Loucy (cell line): ENCODE measurements around the gene SFMBT2.
"Not testable (repeated sequence)": the region's sequence is repeated elsewhere in the genome, so short reads cannot be mapped to it uniquely, and the experiment has no call there.

Experiments used
- H2AFZ ChIP-seq: fragments of 200-600 bp; sonication (generic); 2 replicates; pipeline ENCODE4 v1.6.0; 2016; ENCODE audit warnings: antibody characterized with exemption, mild to moderate bottlenecking, low read length, moderate library complexity
- H3F3A ChIP-seq: fragments of 200-600 bp; 2 replicates; pipeline ENCODE4 v1.6.0; 2016; ENCODE audit warnings: antibody characterized with exemption, low read depth, mild to moderate bottlenecking
- H3K27me3 ChIP-seq: fragments of 200-600 bp; sonication (generic); 2 replicates; pipeline ENCODE4 v1.6.1; 2014; ENCODE audit warnings: low read length, mild to moderate bottlenecking; ENCODE audit not compliant: insufficient read depth, poor library complexity, severe bottlenecking
- H3K36me3 ChIP-seq: fragments of 200-600 bp; sonication (generic); 2 replicates; pipeline ENCODE4 v1.6.1; 2016; ENCODE audit warnings: low read length; ENCODE audit not compliant: insufficient read depth
- H3K4me1 ChIP-seq: fragments of 200-600 bp; sonication (generic); 2 replicates; pipeline ENCODE4 v1.5.1; 2014; ENCODE audit warnings: low read length, mild to moderate bottlenecking; ENCODE audit not compliant: insufficient read depth, poor library complexity, severe bottlenecking
- H3K4me2 ChIP-seq: fragments of 200-600 bp; sonication (generic); 2 replicates; pipeline ENCODE4 v1.6.0; 2014; ENCODE audit warnings: antibody characterized with exemption, low read length, low read depth, mild to moderate bottlenecking; ENCODE audit not compliant: poor library complexity, severe bottlenecking
- H3K4me3 ChIP-seq: fragments of 200-600 bp; sonication (generic); 2 replicates; pipeline ENCODE4 v1.5.1; 2014; ENCODE audit warnings: low read length, mild to moderate bottlenecking, mixed read lengths; ENCODE audit not compliant: poor library complexity, severe bottlenecking
- H3K79me2 ChIP-seq: fragments of 200-600 bp; sonication (generic); 2 replicates; pipeline ENCODE4 v1.6.1; 2014; ENCODE audit warnings: low read length; ENCODE audit not compliant: insufficient read depth
- H3K9ac ChIP-seq: fragments of 200-600 bp; sonication (generic); 2 replicates; pipeline ENCODE4 v1.6.0; 2014; ENCODE audit warnings: mild to moderate bottlenecking, low read depth, low read length, moderate library complexity; ENCODE audit not compliant: poor library complexity, severe bottlenecking
- H3K9me2 ChIP-seq: fragments of 200-600 bp; sonication (generic); replicated peaks from 2 replicates; pipeline ENCODE4 v1.6.1; 2016; ENCODE audit warnings: low read depth, low read length, mixed read lengths
- H3K9me3 ChIP-seq: fragments of 200-600 bp; sonication (generic); 2 replicates; pipeline ENCODE4 v1.6.1; 2014; ENCODE audit warnings: mild to moderate bottlenecking, antibody characterized with exemption, low read length, low read depth; ENCODE audit not compliant: insufficient read depth
- H4K20me1 ChIP-seq: fragments of 200-600 bp; sonication (generic); 2 replicates; pipeline ENCODE4 v1.6.0; 2014; ENCODE audit warnings: antibody characterized with exemption, low read length, mild to moderate bottlenecking; ENCODE audit not compliant: insufficient read depth, poor library complexity, severe bottlenecking
- CTCF ChIP-seq: fragments of 200-600 bp; sonication (generic); conservative IDR thresholded peaks from 2 replicates; pipeline ENCODE4 v1.5.1; 2014; ENCODE audit warnings: mild to moderate bottlenecking, antibody characterized with exemption, low read length
- EZH2phosphoT487 ChIP-seq: fragments of 200-600 bp; IDR thresholded peaks from 2 replicates; pipeline ENCODE4 v1.6.1; 2018; ENCODE audit warnings: antibody characterized with exemption, mild to moderate bottlenecking, moderate library complexity, borderline replicate concordance

SFMBT2 gene

GRCh38 chr10:7225133-7225532, 185.7 kb downstream of the SFMBT2 start:
- no peaks in the 10 kb centered on the region for H3K4me1 ChIP-seq
- H3K27me3 ChIP-seq = no peaks in the 10 kb centered on the region
- TF ChIP-seq CTCF (no peak), EZH2phosphoT487 (no peak)
- no peak overlapping the region for H3K9ac ChIP-seq
- no peaks in the 10 kb centered on the region for H3K79me2 ChIP-seq
- no peak overlapping the region for H3K4me2 ChIP-seq
- H2AFZ ChIP-seq = no peak overlapping the region
- H3K9me2 ChIP-seq = no peaks in the 10 kb centered on the region
- H3K4me3 ChIP-seq = no peak overlapping the region
- H3K36me3 ChIP-seq = peaks cover 66% of the 10 kb centered on the region
- no peaks in the 10 kb centered on the region for H3F3A ChIP-seq
- no peaks in the 10 kb centered on the region for H4K20me1 ChIP-seq
- H3K9me3 ChIP-seq = peaks cover 18% of the 10 kb centered on the region; the same call in 1 of the 2 replicates

- Histone ChIP-seq H3K9me3 (peaks cover 12% of the 10 kb centered on the region; the same call in 1 of the 2 replicates), H3K9ac (no peak overlapping the region), H3F3A (no peaks in the 10 kb centered on the region), H2AFZ (no peak overlapping the region), H3K4me1 (no peaks in the 10 kb centered on the region), H3K4me3 (no peak overlapping the region), H3K79me2 (no peaks in the 10 kb centered on the region), H3K27me3 (no peaks in the 10 kb centered on the region), H3K4me2 (no peak overlapping the region), H3K9me2 (no peaks in the 10 kb centered on the region), H3K36me3 (peaks cover 76% of the 10 kb centered on the region), H4K20me1 (no peaks in the 10 kb centered on the region)
- no peak for TF ChIP-seq EZH2phosphoT487
- TF ChIP-seq CTCF = peak; percentile 30
Measured at GRCh38 chr10:7218968-7219367, 191.9 kb downstream of the SFMBT2 start.

GRCh38 chr10:7212696-7213095, 198.1 kb downstream of the SFMBT2 start:
- H3K4me2 ChIP-seq, H3F3A ChIP-seq, H4K20me1 ChIP-seq, H3K9me2 ChIP-seq, H3K9me3 ChIP-seq, H3K27me3 ChIP-seq, H3K4me3 ChIP-seq, H3K4me1 ChIP-seq, H3K79me2 ChIP-seq, H2AFZ ChIP-seq, H3K9ac ChIP-seq: not testable (repeated sequence)
- H3K36me3 ChIP-seq = peaks cover 58% of the 10 kb centered on the region; the same call in 1 of the 2 replicates

- H3K9me2 ChIP-seq = no peaks in the 10 kb centered on the region
- H3K27me3 ChIP-seq = no peaks in the 10 kb centered on the region
- H4K20me1 ChIP-seq = no peaks in the 10 kb centered on the region
- H3K4me3 ChIP-seq = no peak overlapping the region
- H3K79me2 ChIP-seq = no peaks in the 10 kb centered on the region
- no peak overlapping the region for H3K9ac ChIP-seq
- H3K4me2 ChIP-seq = no peak overlapping the region
- H3F3A ChIP-seq = no peaks in the 10 kb centered on the region
- no peaks in the 10 kb centered on the region for H3K4me1 ChIP-seq
- TF ChIP-seq EZH2phosphoT487 = no peak
- TF ChIP-seq CTCF = no peak
- no peaks in the 10 kb centered on the region for H3K9me3 ChIP-seq
- H2AFZ ChIP-seq = no peak overlapping the region
- peaks cover 52% of the 10 kb centered on the region; the same call in 1 of the 2 replicates for H3K36me3 ChIP-seq
Measured at GRCh38 chr10:7211857-7212577, 198.8 kb downstream of the SFMBT2 start.
